Esophagus squamous epithelium (tissue), 5 donors: ENCODE measurements around the gene ZNHIT3. TPM values are rescaled to one million over a fixed set of nuclear protein-coding genes. Genes with fewer than 3 reads are reported as not detected.

Experiments used
- DNase-seq: peaks from one replicate; lab custom pipeline; 2025; lab: John Stamatoyannopoulos, UW
- H3K27ac ChIP-seq, 4 donors: fragments of 200-600 bp; sonication (generic); one replicate each; pipeline ENCODE4 v1.5.1; 2016 to 2019; ENCODE audit warnings: mild to moderate bottlenecking in 1 of 4
- H3K27me3 ChIP-seq, 4 donors: fragments of 200-600 bp; sonication (generic); 1 replicate in 3 of 4; 2 replicates in 1 of 4; pipeline versions ENCODE4 v1.5.1 to v1.6.0; 2017 to 2021; ENCODE audit warnings: antibody characterized with exemption in 1 of 4
- H3K36me3 ChIP-seq, 3 donors: fragments of 200-600 bp; sonication (generic); one replicate each; pipeline ENCODE4 v1.5.1; 2016 to 2019
- H3K4me1 ChIP-seq, 3 donors: fragments of 200-600 bp; sonication (generic); one replicate each; pipeline ENCODE4 v1.5.1; 2017 to 2019
- H3K4me3 ChIP-seq, 4 donors: fragments of 200-600 bp; sonication (generic); 1 replicate in 3 of 4; 2 replicates in 1 of 4; pipeline ENCODE4 v1.5.1; 2016 to 2019; ENCODE audit warnings: mild to moderate bottlenecking in 2 of 4, moderate library complexity in 1 of 4
- H3K9me3 ChIP-seq, 3 donors: fragments of 200-600 bp; sonication (generic); one replicate each; pipeline ENCODE4 v1.5.1; 2016 to 2019
- CTCF ChIP-seq, 6 experiments: fragments of 450-650 bp in 4 of 6; fragments of 200-600 bp in 2 of 6; sonication (generic) in 2 of 6; IDR thresholded peaks; one replicate each; pipeline ENCODE4 v1.5.1; 2016 to 2019; ENCODE audit warnings: antibody characterized with exemption in 6 of 6, mild to moderate bottlenecking in 4 of 6, moderate library complexity in 4 of 6
- POLR2A ChIP-seq, 4 donors: fragments of 450-650 bp; IDR thresholded peaks; one replicate each; pipeline ENCODE4 v1.6.1; 2017; ENCODE audit warnings: antibody characterized with exemption in 4 of 4, mild to moderate bottlenecking in 4 of 4, moderate library complexity in 3 of 4
- WGBS, 2 donors: methylation state at CpG; one replicate each; pipeline ENCODE4 v1.1.5; 2018; 5-methylcytosine and 5-hydroxymethylcytosine counted together
- intact Hi-C: fragments of 100-400 bp; cut with DNase I; formaldehyde crosslinking; loops from one replicate; pipeline ENCODE4 v1.15.0; 2022
- total RNA-seq, 4 donors: library from RNA; depleted of rRNA; stranded (reverse); fragments of >200 nt; gene quantifications; one replicate each; pipeline ENCODE4 v1.1.0, GENCODE V29; 2016
- donor health status: DM: yes; HTN: yes; CAD: no.

The ZNHIT3 gene
- total RNA-seq, 4 donors from 2014 or later: 13.8 to 38.6 (median 29.2) TPM

DNA sequence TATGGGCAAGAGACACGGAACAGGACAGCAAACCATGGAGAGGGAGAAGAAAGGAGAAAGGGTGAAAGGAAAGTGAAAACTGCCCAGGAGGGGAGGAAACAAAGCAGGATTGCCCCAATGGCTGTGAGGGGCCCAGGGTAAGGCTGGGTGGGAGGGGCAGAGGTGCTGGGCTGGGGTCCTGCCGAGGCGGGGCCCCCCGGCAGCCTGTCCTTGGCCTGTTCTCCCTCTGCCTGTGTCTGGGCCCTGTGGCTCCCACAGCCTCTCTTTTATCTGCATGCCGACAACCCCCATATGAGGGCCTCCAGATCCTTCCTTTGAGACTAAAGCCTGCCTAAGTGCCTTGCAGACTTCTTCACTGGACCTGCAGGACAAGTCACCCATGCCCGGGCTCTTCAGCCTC lies 15.5 kb downstream of the ZNHIT3 start:
- WGBS, 2 donors: 95 to 98% methylated on average over 6 of the region's 6 CpGs
- H3K27ac ChIP-seq: no peak overlapping the region
- no peaks in the 10 kb centered on the region for H3K4me1 ChIP-seq
- no peak for TF ChIP-seq POLR2A (IDR thresholded peaks at IDR 0.05)
- TF ChIP-seq CTCF (IDR thresholded peaks at IDR 0.05): no peak
- no peaks in the 10 kb centered on the region for H3K9me3 ChIP-seq
- H3K27me3 ChIP-seq: no peaks in the 10 kb centered on the region
- intact Hi-C loops: no loop called here
- no peak for DNase-seq
- H3K4me3 ChIP-seq: no peak overlapping the region
- H3K36me3 ChIP-seq: peaks cover 9 to 99% (median 36%) of the 10 kb centered on the region in 3 donors

- DNase-seq: no peak
- no peaks in the 10 kb centered on the region for H3K4me1 ChIP-seq
- H3K27me3 ChIP-seq: no peaks in the 10 kb centered on the region
- H3K4me3 ChIP-seq: no peak overlapping the region
- no peaks in the 10 kb centered on the region for H3K9me3 ChIP-seq
- WGBS, 2 donors: 85 to 93% methylated on average over 4 to 6 of the region's 7 CpGs
- intact Hi-C loops: no loop called here
- TF ChIP-seq CTCF (IDR thresholded peaks at IDR 0.05): no peak
- no peak for TF ChIP-seq POLR2A (IDR thresholded peaks at IDR 0.05)
- no peak overlapping the region for H3K27ac ChIP-seq
- peaks cover 9 to 99% (median 33%) of the 10 kb centered on the region in 3 donors for H3K36me3 ChIP-seq
These were observed 17.1 kb downstream of the ZNHIT3 start for GRCh38 chr17:36503456-36504155.

- no peak for DNase-seq
- Histone ChIP-seq H3K4me1 (no peaks in the 10 kb centered on the region), H3K36me3 (peaks cover 9 to 99% (median 29%) of the 10 kb centered on the region in 3 donors), H3K9me3 (no peaks in the 10 kb centered on the region), H3K27ac (no peak overlapping the region), H3K4me3 (no peak overlapping the region), H3K27me3 (no peaks in the 10 kb centered on the region)
- intact Hi-C loops: no loop called here
- TF ChIP-seq CTCF (IDR thresholded peaks at IDR 0.05) (no peak), POLR2A (IDR thresholded peaks at IDR 0.05) (no peak)
- 98 to 100% methylated on average over 2 to 5 of the region's 5 CpGs for WGBS, 2 donors
These were observed 17.7 kb downstream of the ZNHIT3 start for GRCh38 chr17:36504156-36504545.

DNA sequence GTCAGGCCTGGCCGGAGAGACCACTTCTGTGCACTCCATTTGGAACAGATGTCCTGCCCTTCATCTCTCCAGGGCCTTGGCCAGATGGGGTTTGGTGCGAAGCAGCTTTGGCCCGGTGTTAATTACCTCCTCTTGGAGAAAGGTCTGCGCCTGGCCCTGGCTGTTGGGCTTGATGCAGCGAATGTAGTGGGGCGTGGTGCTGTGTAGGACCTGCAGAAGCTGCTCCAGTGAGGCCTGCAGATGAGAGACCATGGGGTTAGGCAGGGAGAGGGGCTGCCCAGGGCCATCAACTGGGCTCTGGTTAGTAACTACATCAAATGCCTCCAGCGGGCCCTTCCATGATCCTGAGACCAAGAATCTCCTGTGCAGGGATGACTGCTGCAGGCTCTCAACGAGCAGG lies 18.7 kb downstream of the ZNHIT3 start:
- H3K9me3 ChIP-seq: no peaks in the 10 kb centered on the region
- DNase-seq: no peak
- TF ChIP-seq CTCF (IDR thresholded peaks at IDR 0.05) (no peak), POLR2A (IDR thresholded peaks at IDR 0.05) (no peak)
- intact Hi-C loops: no loop called here
- 92 to 98% methylated on average over 2 to 6 of the region's 8 CpGs for WGBS, 2 donors
- H3K27ac ChIP-seq: no peak overlapping the region
- no peak overlapping the region for H3K4me3 ChIP-seq
- H3K27me3 ChIP-seq: no peaks in the 10 kb centered on the region
- H3K4me1 ChIP-seq: no peaks in the 10 kb centered on the region
- peaks cover 9 to 100% (median 29%) of the 10 kb centered on the region in 3 donors for H3K36me3 ChIP-seq

GRCh38 chr17:36506249-36506826 lies 19.9 kb downstream of the ZNHIT3 start:
- no peaks in the 10 kb centered on the region for H3K27me3 ChIP-seq
- intact Hi-C loops: no loop called here
- peaks cover 9 to 100% (median 29%) of the 10 kb centered on the region in 3 donors for H3K36me3 ChIP-seq
- H3K27ac ChIP-seq: no peak overlapping the region
- H3K4me3 ChIP-seq: no peak overlapping the region
- DNase-seq: no peak
- H3K9me3 ChIP-seq: no peaks in the 10 kb centered on the region
- 100% methylated on average over 1 of the region's 6 CpGs; no CpG with 5 or more reads in 1 of the 2 donors for WGBS, 2 donors
- TF ChIP-seq POLR2A (IDR thresholded peaks at IDR 0.05): no peak
- no peak for TF ChIP-seq CTCF (IDR thresholded peaks at IDR 0.05)
- H3K4me1 ChIP-seq: no peaks in the 10 kb centered on the region
